H1 (cell line): Measurements from ENCODE around the gene GLT8D2. TPM values are rescaled to one million over a fixed set of nuclear protein-coding genes. Genes with fewer than 3 reads are reported as not detected.
A peak's percentile ranks its signal among the peaks of the same experiment; 100 is the strongest.

ENCODE experiments used
- BACH1 ChIP-seq: IDR thresholded peaks from 2 replicates; pipeline ENCODE4 v1.6.1; 2012; ENCODE audit warnings: low read length, improper control_type of control experiment
- CBX8 ChIP-seq: fragments of 300-800, 300-1000 bp; sonication (generic); IDR thresholded peaks from 2 replicates; pipeline ENCODE4 v1.7.1; 2016; ENCODE audit warnings: low read depth, low read length, borderline replicate concordance
- CTBP2 ChIP-seq: IDR thresholded peaks from 2 replicates; pipeline ENCODE4 v1.7.0; 2011; ENCODE audit warnings: borderline replicate concordance, mild to moderate bottlenecking, moderate library complexity, mixed read lengths, low read length; ENCODE audit not compliant: insufficient read depth, insufficient read length
- EP300 ChIP-seq, 2 experiments: IDR thresholded peaks; 1 replicate in 1 of 2; 2 replicates in 1 of 2; pipeline ENCODE4 v1.6.1; 2011 to 2012; ENCODE audit warnings: low read depth in 2 of 2, low read length in 2 of 2, mild to moderate bottlenecking in 2 of 2, borderline replicate concordance in 1 of 2, inconsistent platforms in 1 of 2, moderate library complexity in 1 of 2
- GTF2F1 ChIP-seq: IDR thresholded peaks from 2 replicates; pipeline ENCODE4 v1.6.1; 2012; ENCODE audit warnings: low read depth, low read length, improper control_type of control experiment, borderline replicate concordance
- HDAC2 ChIP-seq, 2 experiments: fragments of 300-600 bp in 1 of 2; sonication (generic) in 1 of 2; IDR thresholded peaks; 2 replicates each; pipeline ENCODE4 v1.6.1; 2011 to 2012; ENCODE audit warnings: low read depth in 2 of 2, low read length in 2 of 2, mild to moderate bottlenecking in 2 of 2, moderate library complexity in 2 of 2, borderline replicate concordance in 1 of 2, inconsistent platforms in 1 of 2
- KDM1A ChIP-seq: fragments of 200-600, 300-600 bp; sonication (generic); IDR thresholded peaks from 2 replicates; pipeline ENCODE4 v1.7.1; 2016; ENCODE audit warnings: mild to moderate bottlenecking, low read length, borderline replicate concordance
- POLR2A ChIP-seq, 2 experiments: IDR thresholded peaks; 1 replicate in 1 of 2; 2 replicates in 1 of 2; pipeline ENCODE4 v1.6.1; 2011; ENCODE audit warnings: low read depth in 2 of 2, low read length in 2 of 2, mild to moderate bottlenecking in 2 of 2; ENCODE audit errors: control extremely low read depth in 1 of 2
- POLR2AphosphoS5 ChIP-seq: IDR thresholded peaks from 2 replicates; pipeline ENCODE4 v1.6.1; 2011; ENCODE audit warnings: low read depth, low read length
- RAD21 ChIP-seq, 2 experiments: IDR thresholded peaks in 1 of 2; conservative IDR thresholded peaks in 1 of 2; 2 replicates each; pipeline ENCODE4 v1.6.1; 2011; ENCODE audit warnings: low read depth in 2 of 2, low read length in 2 of 2, improper control_type of control experiment in 1 of 2, inconsistent platforms in 1 of 2, mild to moderate bottlenecking in 1 of 2, moderate library complexity in 1 of 2
- RBBP5 ChIP-seq: IDR thresholded peaks from 2 replicates; pipeline ENCODE4 v1.7.1; 2012; ENCODE audit warnings: low read depth, mild to moderate bottlenecking, inconsistent platforms, low read length, moderate library complexity, borderline replicate concordance
- SIN3A ChIP-seq, 2 experiments: IDR thresholded peaks in 1 of 2; conservative IDR thresholded peaks in 1 of 2; 2 replicates each; pipeline ENCODE4 v1.6.1; 2011 to 2012; ENCODE audit warnings: low read length in 2 of 2, improper control_type of control experiment in 1 of 2, low read depth in 1 of 2, mild to moderate bottlenecking in 1 of 2
- SP2 ChIP-seq: IDR thresholded peaks from 2 replicates; pipeline ENCODE4 v1.6.1; 2012; ENCODE audit warnings: mild to moderate bottlenecking, low read length, inconsistent platforms
- SRF ChIP-seq: IDR thresholded peaks from 2 replicates; pipeline ENCODE4 v1.6.1; 2011; ENCODE audit warnings: mild to moderate bottlenecking, low read depth, low read length, moderate library complexity
- SUZ12 ChIP-seq: fragments of 200-600 bp; sonication (generic); IDR thresholded peaks from 2 replicates; pipeline ENCODE4 v1.6.1; 2012; ENCODE audit warnings: mild to moderate bottlenecking, inconsistent platforms, low read length, moderate library complexity, mixed read lengths
- TAF1 ChIP-seq: IDR thresholded peaks from 2 replicates; pipeline ENCODE4 v1.6.1; 2011; ENCODE audit warnings: mild to moderate bottlenecking, low read depth, low read length
- TCF12 ChIP-seq: IDR thresholded peaks from 2 replicates; pipeline ENCODE4 v1.6.1; 2011; ENCODE audit warnings: low read depth, mild to moderate bottlenecking, low read length
- YY1 ChIP-seq: IDR thresholded peaks from 2 replicates; pipeline ENCODE4 v1.6.1; 2011; ENCODE audit warnings: low read depth, mild to moderate bottlenecking, low read length
- polyA plus RNA-seq, 7 experiments: library from polyadenylated mRNA; depleted of rRNA in 3 of 7; stranded (reverse) in 5 of 7; unstranded in 2 of 7; fragments of >200 nt in 5 of 7; fragments of 200-250 nt in 2 of 7; gene quantifications; 1 replicate in 5 of 7; 2 replicates in 1 of 7; 4 replicates in 1 of 7; pipeline versions ENCODE4 v1.2.1 to v1.2.3, GENCODE V29; 2011 to 2013; ENCODE audit warnings: missing spikeins in 2 of 7, mixed read lengths in 2 of 7
- total RNA-seq: library from RNA; stranded (reverse); fragmentation: NEBNext Ultra II Directional; extraction: Animal tissue kit (Norgen Biotek cat#: 25700); gene quantifications from 2 replicates; pipeline ENCODE4 v1.2.1, GENCODE V29; 2021
- TF ChIP-seq, protein P1 (sequence below): IDR thresholded peaks from 2 replicates; pipeline ENCODE4 v1.6.1; 2012; ENCODE audit warnings: inconsistent platforms
- TF ChIP-seq, protein P2 (sequence below): IDR thresholded peaks from 2 replicates; pipeline ENCODE4 v1.6.1; 2011; ENCODE audit warnings: low read length, improper control_type of control experiment

GLT8D2 gene
- total and polyA plus RNA-seq, 2 of the 8 experiments (the other 6 are each of a cell fraction or from before 2014, with no cell fraction given): 6.8 to 9.8 TPM

DNA sequence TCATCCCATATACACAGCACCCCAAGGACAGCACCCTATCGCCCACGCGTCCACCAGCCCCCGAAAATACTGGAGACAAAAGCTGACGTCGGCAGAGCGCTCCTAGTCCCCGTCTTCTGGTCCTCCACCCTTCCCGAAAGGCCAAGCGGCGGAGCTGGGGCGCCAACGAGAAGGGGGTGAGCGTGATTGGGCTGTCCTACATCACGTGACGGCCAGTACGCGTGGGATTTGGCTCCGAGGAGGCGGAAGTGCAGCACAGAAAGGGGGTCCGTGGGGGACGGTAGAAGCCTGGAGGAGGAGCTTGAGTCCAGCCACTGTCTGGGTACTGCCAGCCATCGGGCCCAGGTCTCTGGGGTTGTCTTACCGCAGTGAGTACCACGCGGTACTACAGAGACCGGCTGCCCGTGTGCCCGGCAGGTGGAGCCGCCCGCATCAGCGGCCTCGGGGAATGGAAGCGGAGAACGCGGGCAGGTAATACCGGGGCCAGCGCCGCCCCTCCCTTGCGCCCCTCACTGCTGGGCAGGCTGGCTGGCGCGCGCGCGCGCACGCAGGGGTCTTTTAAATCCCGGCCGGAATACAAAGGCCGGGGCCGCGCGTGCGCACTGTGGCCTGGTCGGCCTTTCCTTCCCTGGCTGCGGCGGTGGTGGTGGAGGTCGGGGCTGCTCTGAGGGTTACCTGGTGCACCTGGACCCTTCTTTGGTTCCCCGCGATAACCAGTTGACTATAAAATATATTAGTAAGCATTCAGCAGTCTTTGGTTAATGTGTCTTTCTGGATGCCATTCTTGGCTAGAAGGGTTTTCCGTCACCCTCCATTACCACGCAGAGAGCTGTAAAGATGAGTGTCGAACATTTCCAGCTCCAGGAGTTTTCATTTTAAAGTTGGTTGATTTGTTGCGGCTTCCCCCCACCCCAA lies 84.1 kb downstream of the GLT8D2 start, which contains the start of gene TDG (continued):
- TF ChIP-seq, protein P1, sequence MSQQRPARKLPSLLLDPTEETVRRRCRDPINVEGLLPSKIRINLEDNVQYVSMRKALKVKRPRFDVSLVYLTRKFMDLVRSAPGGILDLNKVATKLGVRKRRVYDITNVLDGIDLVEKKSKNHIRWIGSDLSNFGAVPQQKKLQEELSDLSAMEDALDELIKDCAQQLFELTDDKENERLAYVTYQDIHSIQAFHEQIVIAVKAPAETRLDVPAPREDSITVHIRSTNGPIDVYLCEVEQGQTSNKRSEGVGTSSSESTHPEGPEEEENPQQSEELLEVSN: peak; percentile 30
- TF ChIP-seq, protein P2, sequence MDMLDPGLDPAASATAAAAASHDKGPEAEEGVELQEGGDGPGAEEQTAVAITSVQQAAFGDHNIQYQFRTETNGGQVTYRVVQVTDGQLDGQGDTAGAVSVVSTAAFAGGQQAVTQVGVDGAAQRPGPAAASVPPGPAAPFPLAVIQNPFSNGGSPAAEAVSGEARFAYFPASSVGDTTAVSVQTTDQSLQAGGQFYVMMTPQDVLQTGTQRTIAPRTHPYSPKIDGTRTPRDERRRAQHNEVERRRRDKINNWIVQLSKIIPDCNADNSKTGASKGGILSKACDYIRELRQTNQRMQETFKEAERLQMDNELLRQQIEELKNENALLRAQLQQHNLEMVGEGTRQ: peak; percentile 98
- no peak for TF ChIP-seq KDM1A
- TF ChIP-seq YY1: no peak
- peak; percentile 97 for TF ChIP-seq TAF1
- 0 out of 4 replicates have a peak, but pooled peaks of 1 of the 2 experiments have one; percentile 8 for TF ChIP-seq HDAC2 (IDR thresholded peaks at IDR 0.05; ENCODE audit: borderline replicate concordance in 1 of 2, low read depth in 2 of 2, low read length in 2 of 2)
- TF ChIP-seq SP2: peak; percentile 22; the same call in 1 of the 2 replicates
- TF ChIP-seq POLR2A (IDR thresholded peaks at IDR 0.05; ENCODE audit: control extremely low read depth in 1 of 2, low read depth in 2 of 2, low read length in 2 of 2): peak; percentile 94 to 98
- no peak for TF ChIP-seq EP300 (IDR thresholded peaks at IDR 0.05; ENCODE audit: borderline replicate concordance in 1 of 2, low read depth in 2 of 2, low read length in 2 of 2)
- peak; percentile 55; the same call in 1 of the 2 replicates for TF ChIP-seq BACH1
- peak; percentile 83; the same call in 1 of the 2 replicates for TF ChIP-seq RBBP5
- peak; percentile 98 for TF ChIP-seq POLR2AphosphoS5
- TF ChIP-seq SUZ12: no peak
- no peak for TF ChIP-seq RAD21 (IDR thresholded peaks at IDR 0.05 in 1 of 2, conservative IDR thresholded peaks at IDR 0.05 in 1 of 2; ENCODE audit: low read depth in 2 of 2, low read length in 2 of 2)
- TF ChIP-seq TCF12: no peak
- no peak for TF ChIP-seq SRF
- TF ChIP-seq GTF2F1: 0 out of 2 replicates have a peak, but pooled peaks have one; percentile 17
- TF ChIP-seq CTBP2: no peak
- peak; percentile 8 to 54; a peak in 1 of 4 replicates for TF ChIP-seq SIN3A (conservative IDR thresholded peaks at IDR 0.05 in 1 of 2, IDR thresholded peaks at IDR 0.05 in 1 of 2; ENCODE audit: low read depth in 1 of 2, low read length in 2 of 2)
- no peak for TF ChIP-seq CBX8
